Activated T-cell treated with anti-CD3 and anti-CD28 coated beads for 1 hour (primary cell): Measurements from ENCODE around the gene ACSF3.

Experiments
- DNase-seq: peaks from one replicate; pipeline ENCODE4 v3.0.0-alpha.2; 2020; ENCODE audit warnings: low read depth

The ACSF3 gene

DNA sequence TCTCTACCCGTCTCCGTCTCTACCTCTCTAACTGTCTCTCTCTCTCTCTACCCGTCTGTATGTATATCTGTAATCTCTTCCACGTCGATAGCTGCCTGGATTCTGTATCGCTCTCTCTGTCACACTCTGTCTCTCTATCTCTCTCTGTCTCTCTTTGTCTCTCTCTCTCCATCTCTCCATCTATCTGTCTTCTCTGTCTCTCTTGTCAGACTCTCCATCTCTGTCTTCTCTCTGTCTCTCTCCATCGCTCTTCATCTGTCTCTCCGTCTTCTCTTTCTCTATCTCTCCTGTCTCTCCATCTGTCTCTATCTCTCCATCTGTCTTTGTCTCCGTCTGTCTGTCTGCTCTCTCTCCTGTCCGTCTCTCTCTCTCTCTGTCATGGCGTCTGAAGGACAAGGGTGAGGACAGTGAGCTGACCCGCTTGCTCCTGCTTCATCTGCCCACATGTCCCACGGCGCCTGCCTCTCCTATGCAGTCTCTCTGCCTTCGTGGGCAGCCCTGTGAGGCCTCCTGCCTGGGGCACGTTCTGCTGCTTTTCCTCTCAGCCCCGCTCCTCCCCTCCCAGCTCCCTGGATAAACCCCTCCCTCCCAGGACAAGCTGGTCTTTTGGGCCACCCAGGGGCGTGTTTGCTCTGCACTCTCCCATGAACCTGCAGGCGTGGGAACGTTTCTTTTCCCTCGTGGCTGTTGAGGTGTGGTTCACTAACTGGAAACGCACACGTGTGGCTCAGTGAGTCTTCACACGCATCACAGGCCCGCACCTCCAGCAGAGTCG is 18.9 kb downstream of the ACSF3 start:
- DNase-seq = no peak

DNA sequence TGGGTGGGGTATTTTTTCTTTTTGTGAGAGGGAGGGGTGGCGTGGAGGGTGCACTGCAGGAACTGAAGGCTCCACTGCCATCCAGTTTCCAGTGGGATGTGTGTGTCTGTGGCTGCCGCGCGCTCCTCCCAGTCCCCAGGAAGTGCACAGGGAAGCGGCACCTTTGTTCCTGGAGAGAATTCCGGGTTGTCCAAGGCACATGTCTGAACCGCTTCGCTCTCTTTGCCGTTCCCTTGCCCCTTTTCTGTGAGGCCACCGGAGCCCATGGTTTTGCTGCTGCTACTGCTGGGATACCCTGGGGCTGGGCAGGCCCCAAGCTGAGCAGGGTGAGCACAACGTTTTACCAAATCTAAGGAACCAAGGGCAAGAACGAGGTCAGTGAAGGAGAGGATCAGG is 19.5 kb downstream of the ACSF3 start:
- DNase-seq = no peak

- DNase-seq = no peak
These were observed 20.0 kb downstream of the ACSF3 start for GRCh38 chr16:89113661-89114060.

DNA sequence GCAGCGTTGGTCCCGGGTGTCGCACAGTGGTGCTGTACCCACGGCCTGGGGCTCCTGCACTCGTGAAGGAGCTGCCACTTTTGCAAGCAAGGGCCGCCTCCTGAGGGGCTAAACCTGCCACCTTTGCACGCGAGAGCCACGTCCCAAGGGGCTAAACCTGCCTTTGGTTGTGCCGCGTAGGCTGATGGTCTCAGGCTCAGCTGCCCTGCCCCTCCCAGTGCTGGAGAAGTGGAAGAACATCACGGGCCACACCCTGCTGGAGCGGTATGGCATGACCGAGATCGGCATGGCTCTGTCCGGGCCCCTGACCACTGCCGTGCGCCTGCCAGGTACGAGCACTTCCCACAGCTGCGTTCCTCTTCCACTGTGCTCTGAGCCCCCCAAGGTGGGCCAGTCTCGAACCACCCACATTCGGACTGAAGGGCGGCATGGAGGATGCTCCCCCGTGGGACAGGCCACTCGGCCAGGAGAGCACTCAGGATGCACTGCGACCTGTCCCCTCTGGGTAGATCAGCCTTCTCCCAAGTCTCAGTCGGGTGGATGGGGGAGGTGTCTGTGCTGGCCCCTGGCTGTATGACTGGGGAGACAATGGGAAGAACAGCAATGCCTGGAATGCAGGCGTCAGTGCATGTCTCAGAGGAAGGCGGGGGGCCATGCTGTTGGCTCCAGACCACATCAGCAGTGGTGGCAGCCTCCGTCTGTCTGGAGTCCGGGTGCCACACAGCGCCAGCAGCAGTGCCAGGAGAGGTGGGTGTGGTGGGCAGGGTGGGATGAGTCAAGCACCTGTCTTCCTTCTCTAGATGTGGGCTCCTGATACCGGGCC is 20.7 kb downstream of the ACSF3 start:
- peak; percentile 17 for DNase-seq

DNA sequence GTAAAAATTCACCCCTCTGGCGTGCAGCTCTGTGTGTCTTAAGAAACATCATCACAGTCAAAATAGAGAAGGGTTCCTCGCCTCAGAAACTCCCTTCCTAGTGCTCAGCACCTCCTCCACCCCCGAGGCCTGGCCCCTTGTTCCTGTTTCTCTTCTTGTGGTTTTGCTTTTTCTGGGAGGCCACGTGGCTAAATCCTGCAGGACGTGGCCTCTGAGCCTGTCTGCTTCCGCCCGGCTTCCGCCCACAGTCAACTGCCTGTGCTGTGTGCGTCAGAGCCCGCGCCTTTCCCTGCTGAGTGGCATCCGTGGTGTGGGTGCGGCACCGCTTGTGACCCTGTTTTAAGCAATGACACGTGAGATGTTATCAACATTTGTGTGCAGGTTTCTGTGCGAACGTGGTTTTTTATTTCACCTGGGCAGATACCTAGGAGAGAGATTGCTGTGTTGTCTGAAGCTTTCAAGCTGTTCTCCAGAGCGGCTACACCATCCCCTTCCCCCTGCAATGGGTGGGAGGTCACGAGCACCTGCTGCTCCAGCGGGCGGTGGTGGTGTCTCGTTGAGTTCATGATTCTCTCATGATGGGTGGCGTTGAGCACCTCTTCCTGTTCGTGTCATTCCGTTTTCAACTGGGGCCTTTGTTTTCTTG is 21.7 kb downstream of the ACSF3 start:
- peak; percentile 79 for DNase-seq

- DNase-seq = no peak
These were observed 22.9 kb downstream of the ACSF3 start for GRCh38 chr16:89116341-89117226.

GRCh38 chr16:89117227-89117974 is 23.7 kb downstream of the ACSF3 start:
- DNase-seq = no peak

DNA sequence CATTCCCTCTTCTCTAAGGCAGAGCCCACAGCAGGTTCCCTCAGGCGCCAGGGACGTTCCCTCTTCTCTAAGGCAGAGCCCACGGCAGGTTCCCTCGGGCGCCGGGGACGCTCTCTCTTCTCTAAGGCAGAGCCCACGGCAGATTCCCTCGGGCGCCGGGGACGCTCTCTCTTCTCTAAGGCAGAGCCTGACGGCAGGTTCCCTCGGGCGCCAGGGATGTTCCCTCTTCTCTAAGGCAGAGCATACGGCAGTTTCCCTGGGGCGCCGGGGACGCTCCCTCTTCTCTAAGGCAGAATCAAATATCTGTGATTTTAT is 24.3 kb downstream of the ACSF3 start:
- no peak for DNase-seq

GRCh38 chr16:89118361-89119165 is 24.9 kb downstream of the ACSF3 start:
- DNase-seq = no peak

GRCh38 chr16:89119166-89119621 is 25.5 kb downstream of the ACSF3 start:
- DNase-seq = no peak

DNA sequence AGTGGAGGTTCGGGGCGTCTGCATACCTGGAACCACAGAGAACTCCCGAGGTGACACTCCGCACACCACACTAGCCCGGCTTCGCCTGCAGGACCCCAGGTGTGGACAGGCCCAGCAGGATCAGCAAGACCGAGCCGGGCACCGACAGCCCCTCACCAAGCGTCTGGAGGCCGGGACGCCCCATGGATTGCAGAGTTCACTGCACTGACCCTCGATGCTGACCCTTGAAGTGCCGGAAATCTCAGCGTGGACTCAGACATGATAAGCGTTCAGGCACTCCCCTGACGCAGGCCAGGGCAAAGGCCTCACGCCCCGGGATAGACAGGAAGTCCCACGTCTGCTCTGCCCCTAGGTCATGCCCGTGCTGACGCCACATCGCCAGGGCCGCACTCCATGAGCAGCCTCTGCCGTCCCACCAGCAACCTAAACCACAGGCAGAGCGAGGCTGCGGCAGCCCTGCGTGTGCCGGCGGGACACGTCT is 26.0 kb downstream of the ACSF3 start:
- no peak for DNase-seq

- DNase-seq = no peak
These were observed 26.6 kb downstream of the ACSF3 start for GRCh38 chr16:89120281-89120680.

DNA sequence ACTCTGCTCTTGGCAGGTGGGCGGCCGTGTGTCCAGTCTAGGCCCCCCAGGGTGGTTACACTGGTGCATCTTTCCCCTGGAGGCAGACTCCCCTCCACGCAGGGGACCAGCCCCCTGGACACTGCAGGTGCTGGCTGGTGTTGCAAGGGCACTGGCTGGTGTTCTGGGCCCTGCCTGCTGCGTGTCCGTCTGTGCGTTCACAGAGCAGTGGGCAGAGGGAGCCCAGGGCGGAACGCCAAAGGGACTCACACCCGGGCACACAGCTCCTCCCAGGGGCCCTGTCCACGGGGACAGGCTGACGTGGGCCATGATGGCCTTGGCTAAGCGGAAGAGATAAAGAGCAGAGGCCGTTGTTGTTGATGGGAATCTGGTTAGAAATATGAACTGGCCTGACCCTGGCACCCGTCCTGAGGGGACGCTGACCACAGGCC is 27.3 kb downstream of the ACSF3 start:
- DNase-seq = no peak

- DNase-seq = no peak
These were observed 28.2 kb downstream of the ACSF3 start for GRCh38 chr16:89121691-89122321.

DNA sequence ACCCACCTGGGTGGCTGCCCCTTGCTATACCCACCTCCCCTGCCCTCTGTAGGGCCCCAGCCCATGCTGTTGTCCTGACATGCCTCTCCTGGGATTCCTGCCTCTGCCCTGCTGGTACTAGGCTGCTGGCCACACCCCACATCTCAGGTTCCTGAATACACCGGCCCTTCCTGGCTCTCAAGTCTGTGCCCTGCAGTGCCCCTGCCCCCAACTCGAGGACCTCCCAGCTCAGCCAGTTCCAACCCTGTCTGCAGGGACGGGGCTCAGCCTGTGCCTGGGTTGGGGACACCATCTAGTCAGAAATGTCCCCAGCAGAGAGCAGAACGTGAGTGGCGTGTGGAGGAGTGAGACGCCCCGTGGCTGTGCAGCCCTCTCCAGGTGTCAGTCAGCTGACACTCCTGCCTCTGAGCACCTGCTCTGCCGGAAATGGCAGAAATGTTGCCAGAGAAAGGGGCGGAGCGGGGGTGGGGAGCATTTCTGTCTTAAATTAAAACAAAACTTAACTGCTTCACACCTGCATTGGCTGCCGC is 28.7 kb downstream of the ACSF3 start:
- DNase-seq = peak; percentile 57

- no peak for DNase-seq
These were observed 29.6 kb downstream of the ACSF3 start for GRCh38 chr16:89123001-89123830.

DNA sequence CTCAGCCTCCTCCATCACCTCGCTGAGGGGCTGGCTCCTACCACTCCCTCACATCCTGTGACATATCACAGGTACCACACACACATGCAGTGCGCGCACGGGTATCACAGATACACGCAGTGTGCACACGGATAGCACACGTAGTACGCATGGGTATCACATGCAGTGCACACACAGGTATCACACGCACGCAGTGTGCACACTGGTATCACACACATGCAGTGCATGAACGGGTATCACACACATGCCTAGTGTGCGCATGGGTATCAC is 30.1 kb downstream of the ACSF3 start:
- no peak for DNase-seq

DNA sequence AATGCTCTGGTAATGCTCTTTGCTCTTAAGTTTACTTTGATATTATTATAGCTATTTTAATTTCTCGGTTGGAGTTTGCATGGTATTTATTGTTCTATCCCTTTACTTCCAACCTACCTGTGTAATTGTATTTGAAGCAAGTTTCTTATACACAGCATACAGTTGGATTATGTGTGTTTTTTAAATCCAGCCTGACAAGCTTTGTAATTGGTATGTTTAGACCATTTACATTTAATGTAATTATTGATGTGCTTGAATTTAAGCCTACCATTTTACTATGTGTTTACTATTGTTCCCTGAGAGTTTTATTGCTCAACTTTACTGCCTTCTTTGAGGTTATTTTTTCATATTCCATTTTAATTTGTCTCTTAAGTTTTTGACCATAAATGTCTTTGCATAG is 35.7 kb downstream of the ACSF3 start:
- DNase-seq = no peak

DNA sequence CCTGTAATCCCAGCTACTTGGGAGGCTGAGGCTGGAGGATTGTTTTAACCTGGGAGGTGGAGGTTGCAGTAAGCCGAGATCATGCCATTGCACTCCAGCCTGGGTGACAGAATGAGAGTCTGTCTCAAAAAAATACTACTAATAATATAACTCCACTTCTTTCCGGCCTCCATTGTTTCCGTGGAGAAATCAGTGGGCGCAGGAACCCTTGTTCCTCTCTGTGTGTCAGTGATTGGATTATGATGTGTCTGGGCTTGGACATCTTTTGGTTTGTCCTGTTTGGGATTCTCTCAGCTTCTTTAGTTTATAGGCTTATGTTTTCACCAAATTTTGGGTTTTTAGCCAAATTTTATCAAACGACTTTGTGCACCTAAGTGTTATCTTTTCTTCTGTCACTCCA is 36.8 kb downstream of the ACSF3 start:
- no peak for DNase-seq
